Measurements from ENCODE around the gene NDOR1. TPM values are rescaled to one million over a fixed set of nuclear protein-coding genes. Genes with fewer than 3 reads are reported as not detected.
A peak's percentile ranks its signal among the peaks of the same experiment; 100 is the strongest.
"Not testable (repeated sequence)": the region's sequence is repeated elsewhere in the genome, so short reads cannot be mapped to it uniquely, and the experiment has no call there.

NDOR1 gene
- total RNA-seq, 4 donors from 2014 or later = 9.0 to 16.6 (median 15.4) TPM

DNA sequence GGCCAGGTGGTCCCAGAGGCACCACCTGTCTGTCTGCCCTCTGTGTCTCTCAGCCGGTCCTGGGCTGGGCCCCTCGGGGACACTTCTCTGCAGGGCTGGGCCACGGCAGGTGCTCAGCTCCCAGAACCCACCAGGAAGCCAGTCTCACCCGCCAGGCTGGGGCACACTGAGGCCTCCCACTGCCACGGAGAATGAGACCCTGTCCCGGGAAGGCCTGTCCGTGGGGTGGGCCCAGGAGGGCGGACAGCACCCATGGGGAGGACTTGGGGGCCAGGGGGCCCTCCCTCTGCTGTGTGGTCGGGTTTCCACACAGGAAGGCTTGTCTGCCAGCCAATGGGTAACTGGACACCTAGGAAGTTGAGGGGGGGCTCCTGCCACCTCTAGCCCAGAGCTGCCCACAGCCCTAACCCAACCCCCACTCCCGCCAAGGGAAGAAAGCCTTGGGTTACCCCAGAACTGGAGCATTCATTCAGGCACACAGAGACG lies 31.5 kb downstream of the NDOR1 start:
- Histone ChIP-seq H3K27me3 (no peaks in the 10 kb centered on the region), H3K4me1 (peaks cover 15 to 44% of the 10 kb centered on the region in 2 donors)

DNA sequence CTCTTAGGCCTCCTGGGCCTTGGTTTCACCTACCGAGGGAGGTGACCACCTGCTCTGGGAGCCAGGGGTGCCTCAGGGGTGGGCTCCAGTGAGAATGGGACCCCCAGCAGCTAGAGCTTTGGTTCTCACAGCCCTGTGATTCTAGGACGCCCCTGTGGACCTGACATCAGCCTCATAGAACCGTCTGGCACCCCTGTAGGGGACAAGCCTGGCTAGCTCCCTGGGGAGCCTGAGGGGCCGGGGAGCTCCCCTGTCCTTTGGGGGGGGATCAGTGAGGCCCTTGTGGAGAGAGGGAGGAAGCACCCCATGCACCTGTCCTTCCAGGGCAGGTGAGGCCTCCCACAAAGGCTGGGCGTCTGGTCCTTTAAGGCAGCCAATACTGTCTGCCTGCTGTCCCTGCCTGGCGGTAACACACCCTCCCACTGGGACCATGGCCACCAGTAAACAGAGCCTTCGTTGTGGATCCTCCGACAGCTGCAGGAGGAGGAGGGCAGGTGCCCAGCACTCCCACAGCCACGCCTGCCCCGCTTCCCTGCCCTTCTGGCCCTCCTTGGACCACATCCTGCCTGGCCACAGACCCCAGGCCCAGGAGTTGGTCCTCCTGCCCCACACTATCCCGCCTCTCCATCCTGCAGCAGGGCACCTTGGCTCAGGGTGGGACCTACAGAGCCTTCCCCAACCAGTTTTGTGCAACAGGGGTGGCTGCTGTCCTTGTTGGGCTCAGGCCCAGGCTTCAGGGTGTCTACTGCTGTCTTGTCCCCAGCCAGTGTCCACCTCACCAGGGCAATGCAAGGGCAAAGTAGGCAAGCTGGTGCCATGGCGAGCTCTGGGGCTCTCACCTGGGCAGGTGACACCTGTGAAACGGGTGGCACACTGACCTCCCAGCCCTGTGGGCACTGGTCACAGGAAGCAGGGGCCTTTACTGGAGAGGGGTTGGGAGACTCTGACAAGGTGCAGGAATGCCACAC lies 32.5 kb downstream of the NDOR1 start:
- H3K4me3 ChIP-seq (replicated peaks in 1 of 3) = no peak overlapping the region
- H3K27me3 ChIP-seq = no peaks in the 10 kb centered on the region
- no peak for TF ChIP-seq CTCF (IDR thresholded peaks at IDR 0.05)
- no peak for TF ChIP-seq POLR2A (IDR thresholded peaks at IDR 0.05)
- H3K9me3 ChIP-seq = no peaks in the 10 kb centered on the region
- intact Hi-C loops (cut with DNase I) = no loop called here
- WGBS, 2 donors = 65 to 87% methylated on average over 8 to 9 of the region's 13 CpGs
- no peak overlapping the region for H3K27ac ChIP-seq
- DNase-seq = no peak
- peaks cover 22 to 55% of the 10 kb centered on the region in 2 donors for H3K4me1 ChIP-seq
- peaks cover 9 to 13% of the 10 kb centered on the region in 2 donors for H3K36me3 ChIP-seq

More for the DNA sequence above, 31.5 kb downstream of the NDOR1 start:
- DNase-seq = peak; percentile 22 to 44
- Histone ChIP-seq H3K36me3 (peaks cover under 1 to 3% of the 10 kb centered on the region in 2 donors), H3K4me3 (replicated peaks in 1 of 3) (no peak overlapping the region), H3K27ac (no peak overlapping the region), H3K9me3 (no peaks in the 10 kb centered on the region)
- intact Hi-C loops (cut with DNase I) = no loop called here
- TF ChIP-seq POLR2A (IDR thresholded peaks at IDR 0.05) (no peak), CTCF (IDR thresholded peaks at IDR 0.05) (no peak)
- WGBS, 2 donors = 46 to 63% methylated on average over 2 of the region's 11 CpGs

GRCh38 chr9:137239541-137240200 lies 34.2 kb downstream of the NDOR1 start:
- H3K27me3 ChIP-seq; intact Hi-C loops (cut with DNase I); H3K9me3 ChIP-seq; DNase-seq: not testable (repeated sequence)
- 51 to 53% methylated on average over 27 of the region's 27 CpGs for WGBS, 2 donors
- Histone ChIP-seq H3K36me3 (peaks cover 16 to 18% of the 10 kb centered on the region in 2 donors), H3K27ac (peak overlapping the region; percentile 91 to 97 (median 94)), H3K4me3 (replicated peaks in 1 of 3) (peak overlapping the region; percentile 32 to 66 (median 48)), H3K4me1 (peaks cover 22 to 55% of the 10 kb centered on the region in 2 donors)

GRCh38 chr9:137240318-137240840 lies 34.9 kb downstream of the NDOR1 start:
- H3K36me3 ChIP-seq = peaks cover 16 to 18% of the 10 kb centered on the region in 2 donors
- no peaks in the 10 kb centered on the region for H3K27me3 ChIP-seq
- TF ChIP-seq POLR2A (IDR thresholded peaks at IDR 0.05) (no peak), CTCF (IDR thresholded peaks at IDR 0.05) (no peak)
- 0% methylated on average over 1 to 7 of the region's 58 CpGs for WGBS, 2 donors
- peak overlapping the region; percentile 38 to 66 (median 48) for H3K4me3 ChIP-seq (replicated peaks in 1 of 3)
- peak overlapping the region; percentile 91 to 97 (median 94) for H3K27ac ChIP-seq
- peaks cover 22 to 55% of the 10 kb centered on the region in 2 donors for H3K4me1 ChIP-seq
- DNase-seq = peak; percentile 87 to 88
- no peaks in the 10 kb centered on the region for H3K9me3 ChIP-seq
- intact Hi-C loops (cut with DNase I) = no loop called here

GRCh38 chr9:137240841-137241489 lies 35.5 kb downstream of the NDOR1 start, which contains the start of gene TUBB4B:
Gene TUBB4B (plus strand): TSS chr9:137241287. CDS start chr9:137241361, 74 bp downstream.
- WGBS, 2 donors = 0 to 1% methylated on average over 23 to 44 of the region's 67 CpGs
- Histone ChIP-seq H3K36me3 (peaks cover 16 to 18% of the 10 kb centered on the region in 2 donors), H3K4me1 (peaks cover 22 to 52% of the 10 kb centered on the region in 2 donors), H3K4me3 (replicated peaks in 1 of 3) (peak within 1 kb of the TSS; percentile 71 to 83 (median 72)), H3K27me3 (no peaks in the 10 kb centered on the region), H3K9me3 (no peaks in the 10 kb centered on the region), H3K27ac (peak within 1 kb of the TSS; percentile 91 to 97 (median 94))
- intact Hi-C loops (cut with DNase I) = no loop called here
- peak; percentile 99 to 100 for DNase-seq
- TF ChIP-seq CTCF (IDR thresholded peaks at IDR 0.05) = peak in 1 of 6 experiments; percentile 15
- TF ChIP-seq POLR2A (IDR thresholded peaks at IDR 0.05) = peak; percentile 99 to 100

All from thyroid gland (tissue), 4 donors.